ENCODE measurements around the gene MYO5C. TPM values are rescaled to one million over a fixed set of nuclear protein-coding genes. Genes with fewer than 3 reads are reported as not detected.

The MYO5C gene
- total RNA-seq, 1 donor from 2014 or later = 24.1 TPM

DNA sequence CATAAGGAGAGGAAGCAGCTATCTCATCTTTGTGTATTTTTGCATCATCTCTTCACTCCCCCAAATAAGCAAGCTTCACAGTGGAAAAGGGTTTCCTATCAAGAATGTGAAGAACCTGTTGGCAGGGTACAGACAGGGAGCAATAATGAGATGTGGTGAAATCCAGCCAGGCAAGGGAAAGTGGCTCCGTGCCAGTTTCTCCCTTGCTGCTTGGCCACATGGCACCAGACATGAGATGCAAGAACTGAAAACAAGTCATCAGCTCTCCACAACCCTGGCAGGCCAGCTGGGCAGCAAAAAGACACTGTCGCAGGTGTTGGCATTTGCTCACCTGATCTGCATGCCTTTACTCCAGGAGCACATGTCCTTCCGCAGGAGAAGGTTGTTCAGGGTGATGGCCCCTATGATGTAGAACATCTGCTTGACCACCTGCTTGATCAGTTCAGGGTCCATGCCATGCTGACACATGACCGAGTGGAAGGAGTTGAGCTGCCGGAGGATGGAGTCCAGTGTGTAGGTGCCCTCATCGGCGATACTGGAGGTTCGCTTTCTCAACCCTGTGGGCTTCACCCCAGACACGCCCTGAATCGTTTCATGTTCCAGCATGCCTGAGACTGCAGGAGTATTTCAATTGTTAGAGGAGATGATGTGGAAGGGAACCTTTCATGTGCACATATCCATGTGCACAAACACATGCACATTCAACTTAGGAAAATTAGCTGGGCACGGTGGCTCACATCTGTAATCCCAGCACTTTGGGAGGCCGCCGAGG lies 23.3 kb upstream of the MYO5C start:
- TF ChIP-seq EZH2 (IDR thresholded peaks at IDR 0.05) (no peak), EZH2phosphoT487 (IDR thresholded peaks at IDR 0.05) (no peak)
- TF ChIP-seq, protein P1, sequence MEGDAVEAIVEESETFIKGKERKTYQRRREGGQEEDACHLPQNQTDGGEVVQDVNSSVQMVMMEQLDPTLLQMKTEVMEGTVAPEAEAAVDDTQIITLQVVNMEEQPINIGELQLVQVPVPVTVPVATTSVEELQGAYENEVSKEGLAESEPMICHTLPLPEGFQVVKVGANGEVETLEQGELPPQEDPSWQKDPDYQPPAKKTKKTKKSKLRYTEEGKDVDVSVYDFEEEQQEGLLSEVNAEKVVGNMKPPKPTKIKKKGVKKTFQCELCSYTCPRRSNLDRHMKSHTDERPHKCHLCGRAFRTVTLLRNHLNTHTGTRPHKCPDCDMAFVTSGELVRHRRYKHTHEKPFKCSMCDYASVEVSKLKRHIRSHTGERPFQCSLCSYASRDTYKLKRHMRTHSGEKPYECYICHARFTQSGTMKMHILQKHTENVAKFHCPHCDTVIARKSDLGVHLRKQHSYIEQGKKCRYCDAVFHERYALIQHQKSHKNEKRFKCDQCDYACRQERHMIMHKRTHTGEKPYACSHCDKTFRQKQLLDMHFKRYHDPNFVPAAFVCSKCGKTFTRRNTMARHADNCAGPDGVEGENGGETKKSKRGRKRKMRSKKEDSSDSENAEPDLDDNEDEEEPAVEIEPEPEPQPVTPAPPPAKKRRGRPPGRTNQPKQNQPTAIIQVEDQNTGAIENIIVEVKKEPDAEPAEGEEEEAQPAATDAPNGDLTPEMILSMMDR (IDR thresholded peaks at IDR 0.05) = no peak
- H3K27ac Mint-ChIP-seq = no peak overlapping the region
- no peak overlapping the region for H3K4me3 ChIP-seq
- no peak overlapping the region for H3K4me3 Mint-ChIP-seq
- H3K27me3 ChIP-seq = no peaks in the 10 kb centered on the region
- H3K36me3 ChIP-seq = peaks cover 8% of the 10 kb centered on the region
- H3K9me3 Mint-ChIP-seq = no peaks in the 10 kb centered on the region
- no peaks in the 10 kb centered on the region for H3F3A ChIP-seq (ENCODE audit: low read depth)
- H3K9me3 ChIP-seq (ENCODE audit: low read depth) = no peaks in the 10 kb centered on the region
- H4K20me1 ChIP-seq (ENCODE audit: low read depth) = no peaks in the 10 kb centered on the region
- no peak overlapping the region for H3K27ac ChIP-seq
- H3K4me1 Mint-ChIP-seq = no peaks in the 10 kb centered on the region
- no peak overlapping the region for H2AFZ ChIP-seq (replicated peaks)
- no peak for DNase-seq (ENCODE audit: low spot score)
- H3K4me2 ChIP-seq = no peak overlapping the region
- H3K27me3 Mint-ChIP-seq (ENCODE audit: insufficient read depth, low read depth) = no peaks in the 10 kb centered on the region
- peaks cover 19% of the 10 kb centered on the region for H3K36me3 Mint-ChIP-seq
- H3K79me2 ChIP-seq (ENCODE audit: low read depth) = no peaks in the 10 kb centered on the region
- H3K9ac ChIP-seq = no peak overlapping the region
- no peaks in the 10 kb centered on the region for H3K4me1 ChIP-seq

DNA sequence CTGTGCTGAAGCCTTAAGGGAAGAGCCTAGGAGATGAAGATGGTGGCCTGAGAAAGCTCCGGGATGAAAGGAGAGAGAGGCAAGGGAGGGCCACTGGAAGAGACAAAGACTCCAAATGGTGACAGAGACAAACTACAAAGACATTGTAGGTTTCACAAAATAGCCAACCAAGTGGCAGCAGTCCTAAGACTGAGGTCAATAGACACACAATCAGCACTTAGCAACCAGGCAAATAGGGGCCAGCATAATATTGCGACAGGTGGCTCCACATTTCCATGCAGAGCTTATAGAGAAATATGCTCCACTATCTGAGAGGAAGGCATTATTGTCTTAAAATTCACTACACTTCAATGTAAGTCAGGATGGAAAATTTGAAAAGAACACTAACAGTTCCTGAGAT lies 22.1 kb upstream of the MYO5C start:
- TF ChIP-seq EZH2phosphoT487 (IDR thresholded peaks at IDR 0.05) = no peak
- TF ChIP-seq EZH2 (IDR thresholded peaks at IDR 0.05) = no peak
- TF ChIP-seq, protein P1 (IDR thresholded peaks at IDR 0.05) = no peak
- no peak overlapping the region for H2AFZ ChIP-seq (replicated peaks)
- H3K27ac ChIP-seq = no peak overlapping the region
- no peaks in the 10 kb centered on the region for H3F3A ChIP-seq (ENCODE audit: low read depth)
- peaks cover 24% of the 10 kb centered on the region for H3K36me3 Mint-ChIP-seq
- H3K9me3 ChIP-seq (ENCODE audit: low read depth) = no peaks in the 10 kb centered on the region
- H3K4me3 Mint-ChIP-seq = no peak overlapping the region
- no peak overlapping the region for H3K9ac ChIP-seq
- no peaks in the 10 kb centered on the region for H4K20me1 ChIP-seq (ENCODE audit: low read depth)
- H3K27me3 Mint-ChIP-seq (ENCODE audit: insufficient read depth, low read depth) = no peaks in the 10 kb centered on the region
- H3K4me3 ChIP-seq = no peak overlapping the region
- peaks cover 8% of the 10 kb centered on the region for H3K36me3 ChIP-seq
- no peaks in the 10 kb centered on the region for H3K27me3 ChIP-seq
- H3K4me1 ChIP-seq = no peaks in the 10 kb centered on the region
- H3K4me1 Mint-ChIP-seq = no peaks in the 10 kb centered on the region
- H3K9me3 Mint-ChIP-seq = no peaks in the 10 kb centered on the region
- H3K4me2 ChIP-seq = no peak overlapping the region
- no peak overlapping the region for H3K27ac Mint-ChIP-seq
- H3K79me2 ChIP-seq (ENCODE audit: low read depth) = no peaks in the 10 kb centered on the region
- no peak for DNase-seq (ENCODE audit: low spot score)

DNA sequence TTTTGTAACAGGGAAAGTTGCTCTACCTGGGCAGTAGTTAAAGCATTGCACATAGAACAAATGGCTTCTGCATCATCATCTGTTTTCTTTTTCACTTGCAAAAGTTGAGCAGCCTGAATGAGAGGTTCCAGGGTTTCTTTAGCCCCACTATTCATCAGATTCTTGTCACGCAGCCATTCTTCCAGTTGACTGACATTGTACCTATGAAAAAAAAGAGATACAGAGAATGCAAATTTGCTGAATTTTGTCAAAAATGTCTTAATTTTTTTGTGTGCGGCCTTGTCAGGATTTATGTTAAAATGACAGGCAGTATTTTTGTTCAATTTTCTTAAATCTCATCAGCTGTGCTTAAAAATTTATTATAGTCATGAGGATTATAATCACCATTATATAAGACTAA lies 21.4 kb upstream of the MYO5C start:
- no peaks in the 10 kb centered on the region for H3K4me1 Mint-ChIP-seq
- H3K4me3 Mint-ChIP-seq = no peak overlapping the region
- no peak overlapping the region for H3K4me2 ChIP-seq
- H3K27ac ChIP-seq = no peak overlapping the region
- no peaks in the 10 kb centered on the region for H3K27me3 ChIP-seq
- H3K36me3 Mint-ChIP-seq = peaks cover 24% of the 10 kb centered on the region
- no peak overlapping the region for H3K4me3 ChIP-seq
- TF ChIP-seq EZH2phosphoT487 (IDR thresholded peaks at IDR 0.05) = no peak
- no peak for TF ChIP-seq EZH2 (IDR thresholded peaks at IDR 0.05)
- TF ChIP-seq, protein P1 (IDR thresholded peaks at IDR 0.05) = no peak
- no peaks in the 10 kb centered on the region for H3F3A ChIP-seq (ENCODE audit: low read depth)
- no peaks in the 10 kb centered on the region for H3K4me1 ChIP-seq
- peaks cover 8% of the 10 kb centered on the region for H3K36me3 ChIP-seq
- no peak overlapping the region for H2AFZ ChIP-seq (replicated peaks)
- H4K20me1 ChIP-seq (ENCODE audit: low read depth) = no peaks in the 10 kb centered on the region
- no peak for DNase-seq (ENCODE audit: low spot score)
- H3K9me3 Mint-ChIP-seq = no peaks in the 10 kb centered on the region
- no peaks in the 10 kb centered on the region for H3K27me3 Mint-ChIP-seq (ENCODE audit: insufficient read depth, low read depth)
- H3K27ac Mint-ChIP-seq = no peak overlapping the region
- no peaks in the 10 kb centered on the region for H3K9me3 ChIP-seq (ENCODE audit: low read depth)
- no peak overlapping the region for H3K9ac ChIP-seq
- H3K79me2 ChIP-seq (ENCODE audit: low read depth) = no peaks in the 10 kb centered on the region

Data from neural progenitor cell (in vitro differentiated cells).